Neural cell (in vitro differentiated cells): ENCODE measurements around the gene UMAD1.

ENCODE experiments used
- CTCF ChIP-seq: fragments of 450-650 bp; IDR thresholded peaks from 2 replicates; pipeline ENCODE4 v1.5.1; 2014; ENCODE audit warnings: antibody characterized with exemption, mild to moderate bottlenecking, moderate library complexity; ENCODE audit not compliant: poor library complexity, severe bottlenecking
- EZH2 ChIP-seq: fragments of 200-600, 300-800 bp; shearing (Covaris generic), sonication (generic); IDR thresholded peaks from 2 replicates; pipeline ENCODE4 v1.6.1; 2014; ENCODE audit warnings: antibody characterized with exemption, low read length, borderline replicate concordance, mild to moderate bottlenecking; ENCODE audit not compliant: insufficient read depth, poor library complexity, severe bottlenecking
- POLR2AphosphoS5 ChIP-seq: IDR thresholded peaks from 2 replicates; pipeline ENCODE4 v1.6.1; 2012
- SMC3 ChIP-seq: fragments of 450-650 bp; conservative IDR thresholded peaks from 2 replicates; pipeline ENCODE4 v1.6.1; 2014; ENCODE audit warnings: antibody characterized with exemption, mild to moderate bottlenecking, moderate library complexity; ENCODE audit not compliant: poor library complexity

GRCh38 chr7:7895754-7896153, 255.2 kb downstream of the UMAD1 start:
- TF ChIP-seq CTCF (no peak), SMC3 (no peak), EZH2 (no peak), POLR2AphosphoS5 (no peak)
